NCI-H1105 (cell line): ENCODE results near the gene NKX6-2.
"Not testable (repeated sequence)": the region's sequence is repeated elsewhere in the genome, so short reads cannot be mapped to it uniquely, and the experiment has no call there.

ENCODE experiments used
- DNase-seq: peaks from one replicate; lab custom pipeline; 2025; lab: John Stamatoyannopoulos, UW

The NKX6-2 gene

GRCh38 chr10:132780356-132780755 is 5.6 kb downstream of the NKX6-2 start:
- no peak for DNase-seq

- no peak for DNase-seq
Measured at GRCh38 chr10:132779549-132780294, 6.2 kb downstream of the NKX6-2 start.

GRCh38 chr10:132777441-132777840 is 8.5 kb downstream of the NKX6-2 start:
- no peak for DNase-seq

- no peak for DNase-seq
Measured at GRCh38 chr10:132776821-132777220, 9.1 kb downstream of the NKX6-2 start.

GRCh38 chr10:132776186-132776585 is 9.8 kb downstream of the NKX6-2 start:
- DNase-seq: no peak

- DNase-seq: no peak
Measured at GRCh38 chr10:132774902-132775863, 10.8 kb downstream of the NKX6-2 start.

- no peak for DNase-seq
Measured at GRCh38 chr10:132774181-132774901, 11.6 kb downstream of the NKX6-2 start.

GRCh38 chr10:132772816-132773215 is 13.1 kb downstream of the NKX6-2 start:
- DNase-seq: not testable (repeated sequence)

- DNase-seq: no peak
Measured at GRCh38 chr10:132770061-132771021, 15.6 kb downstream of the NKX6-2 start.

GRCh38 chr10:132768346-132769248 is 17.4 kb downstream of the NKX6-2 start:
- no peak for DNase-seq

GRCh38 chr10:132766291-132766690 is 19.7 kb downstream of the NKX6-2 start:
- no peak for DNase-seq

- DNase-seq: no peak
Measured at GRCh38 chr10:132765435-132765834, 20.5 kb downstream of the NKX6-2 start.

- no peak for DNase-seq
Measured at GRCh38 chr10:132764108-132764507, 21.8 kb downstream of the NKX6-2 start.

- DNase-seq: no peak
Measured at GRCh38 chr10:132763545-132763944, 22.4 kb downstream of the NKX6-2 start.

- no peak for DNase-seq
Measured at GRCh38 chr10:132762267-132762666, 23.7 kb downstream of the NKX6-2 start.

GRCh38 chr10:132761395-132762060 is 24.4 kb downstream of the NKX6-2 start:
- no peak for DNase-seq

GRCh38 chr10:132758865-132759264 is 27.1 kb downstream of the NKX6-2 start:
- no peak for DNase-seq

- DNase-seq: no peak
Measured at GRCh38 chr10:132757171-132757570, 28.8 kb downstream of the NKX6-2 start.

- DNase-seq: no peak
Measured at GRCh38 chr10:132756591-132756990, 29.4 kb downstream of the NKX6-2 start.
